Measurements from ENCODE around the gene EPC1. TPM values are rescaled to one million over a fixed set of nuclear protein-coding genes. Genes with fewer than 3 reads are reported as not detected.

Gene EPC1
- total and polyA plus RNA-seq, 9 of the 15 experiments (the other 6 are each of a cell fraction or from before 2014, with no cell fraction given) = 7.0 to 43.6 (median 16.1) TPM

DNA sequence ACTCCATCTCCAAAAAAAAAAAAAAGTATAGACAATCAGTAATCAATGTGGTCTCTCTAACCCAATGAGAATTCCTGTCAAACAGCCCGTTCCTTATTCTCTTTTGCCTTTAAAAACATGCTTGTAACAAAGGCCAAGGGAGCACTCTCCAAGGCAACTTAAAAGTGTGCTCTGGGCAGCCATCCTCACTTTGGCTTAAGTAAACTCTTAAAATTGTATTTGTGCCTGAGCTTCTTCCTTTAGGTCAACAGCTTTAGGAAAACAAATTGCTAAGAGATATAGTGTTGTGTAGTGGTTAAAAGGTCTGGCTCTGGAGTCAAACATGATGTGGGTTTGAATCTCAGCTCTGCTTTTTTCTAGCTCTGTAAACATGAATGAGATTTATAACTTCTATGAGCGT, 13.9 kb upstream of the EPC1 start:
- H3K27me3 ChIP-seq (ENCODE audit: control insufficient read depth in 2 of 2, insufficient read depth in 2 of 2, low read length in 2 of 2) = no peaks in the 10 kb centered on the region
- no peak overlapping the region for H3K27ac ChIP-seq (ENCODE audit: extremely low read depth, low read depth, low read length)
- intact Hi-C loops (cut with micrococcal nuclease) (no loop called here), in situ Hi-C loops (cut with MboI) (loop anchor here (10.0 kb wide), 1 partner anchor 106 kb away; no protein-coding TSS in a partner anchor)
- TF ChIP-seq, protein P1, sequence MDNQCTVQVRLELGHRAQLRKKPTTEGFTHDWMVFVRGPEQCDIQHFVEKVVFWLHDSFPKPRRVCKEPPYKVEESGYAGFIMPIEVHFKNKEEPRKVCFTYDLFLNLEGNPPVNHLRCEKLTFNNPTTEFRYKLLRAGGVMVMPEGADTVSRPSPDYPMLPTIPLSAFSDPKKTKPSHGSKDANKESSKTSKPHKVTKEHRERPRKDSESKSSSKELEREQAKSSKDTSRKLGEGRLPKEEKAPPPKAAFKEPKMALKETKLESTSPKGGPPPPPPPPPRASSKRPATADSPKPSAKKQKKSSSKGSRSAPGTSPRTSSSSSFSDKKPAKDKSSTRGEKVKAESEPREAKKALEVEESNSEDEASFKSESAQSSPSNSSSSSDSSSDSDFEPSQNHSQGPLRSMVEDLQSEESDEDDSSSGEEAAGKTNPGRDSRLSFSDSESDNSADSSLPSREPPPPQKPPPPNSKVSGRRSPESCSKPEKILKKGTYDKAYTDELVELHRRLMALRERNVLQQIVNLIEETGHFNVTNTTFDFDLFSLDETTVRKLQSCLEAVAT (IDR thresholded peaks at IDR 0.05) = no peak
- TF ChIP-seq ZNF3 (CRISPR knock-in tag; IDR thresholded peaks at IDR 0.05) = no peak
- TF ChIP-seq NR4A1 (CRISPR knock-in tag; IDR thresholded peaks at IDR 0.05) = no peak
- TF ChIP-seq NR4A1 (tag; IDR thresholded peaks at IDR 0.05) = no peak
- TF ChIP-seq, protein P2, sequence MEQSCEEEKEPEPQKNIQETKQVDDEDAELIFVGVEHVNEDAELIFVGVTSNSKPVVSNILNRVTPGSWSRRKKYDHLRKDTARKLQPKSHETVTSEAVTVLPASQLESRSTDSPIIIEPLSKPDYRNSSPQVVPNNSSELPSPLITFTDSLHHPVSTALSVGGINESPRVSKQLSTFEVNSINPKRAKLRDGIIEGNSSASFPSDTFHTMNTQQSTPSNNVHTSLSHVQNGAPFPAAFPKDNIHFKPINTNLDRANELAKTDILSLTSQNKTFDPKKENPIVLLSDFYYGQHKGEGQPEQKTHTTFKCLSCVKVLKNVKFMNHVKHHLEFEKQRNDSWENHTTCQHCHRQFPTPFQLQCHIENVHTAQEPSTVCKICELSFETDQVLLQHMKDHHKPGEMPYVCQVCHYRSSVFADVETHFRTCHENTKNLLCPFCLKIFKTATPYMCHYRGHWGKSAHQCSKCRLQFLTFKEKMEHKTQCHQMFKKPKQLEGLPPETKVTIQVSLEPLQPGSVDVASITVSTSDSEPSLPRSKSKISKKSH (CRISPR knock-in tag; IDR thresholded peaks at IDR 0.05) = no peak
- TF ChIP-seq KDM1A (IDR thresholded peaks at IDR 0.05) = no peak
- TF ChIP-seq, protein P3, sequence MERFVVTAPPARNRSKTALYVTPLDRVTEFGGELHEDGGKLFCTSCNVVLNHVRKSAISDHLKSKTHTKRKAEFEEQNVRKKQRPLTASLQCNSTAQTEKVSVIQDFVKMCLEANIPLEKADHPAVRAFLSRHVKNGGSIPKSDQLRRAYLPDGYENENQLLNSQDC (CRISPR knock-in tag; IDR thresholded peaks at IDR 0.05) = no peak
- TF ChIP-seq RAD51 (IDR thresholded peaks at IDR 0.05; ENCODE audit: borderline replicate concordance, low read depth) = no peak
- TF ChIP-seq ZNF212 (CRISPR knock-in tag; IDR thresholded peaks at IDR 0.05) = no peak
- TF ChIP-seq SP1 (CRISPR knock-in tag; IDR thresholded peaks at IDR 0.05) = no peak
- TF ChIP-seq DMBX1 (CRISPR knock-in tag; IDR thresholded peaks at IDR 0.05; ENCODE audit: borderline replicate concordance) = no peak
- TF ChIP-seq CBX2 (IDR thresholded peaks at IDR 0.05; ENCODE audit: insufficient read depth, low read length, poor library complexity, severe bottlenecking) = no peak
- TF ChIP-seq, protein P4, sequence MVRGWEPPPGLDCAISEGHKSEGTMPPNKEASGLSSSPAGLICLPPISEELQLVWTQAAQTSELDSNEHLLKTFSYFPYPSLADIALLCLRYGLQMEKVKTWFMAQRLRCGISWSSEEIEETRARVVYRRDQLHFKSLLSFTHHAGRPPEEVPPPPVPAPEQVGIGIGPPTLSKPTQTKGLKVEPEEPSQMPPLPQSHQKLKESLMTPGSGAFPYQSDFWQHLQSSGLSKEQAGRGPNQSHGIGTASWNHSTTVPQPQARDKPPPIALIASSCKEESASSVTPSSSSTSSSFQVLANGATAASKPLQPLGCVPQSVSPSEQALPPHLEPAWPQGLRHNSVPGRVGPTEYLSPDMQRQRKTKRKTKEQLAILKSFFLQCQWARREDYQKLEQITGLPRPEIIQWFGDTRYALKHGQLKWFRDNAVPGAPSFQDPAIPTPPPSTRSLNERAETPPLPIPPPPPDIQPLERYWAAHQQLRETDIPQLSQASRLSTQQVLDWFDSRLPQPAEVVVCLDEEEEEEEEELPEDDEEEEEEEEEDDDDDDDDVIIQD (CRISPR knock-in tag; IDR thresholded peaks at IDR 0.05) = no peak
- no peak for TF ChIP-seq ZNF79 (CRISPR knock-in tag; IDR thresholded peaks at IDR 0.05; ENCODE audit: low read depth)
- no peak for TF ChIP-seq ZNF175 (CRISPR knock-in tag; IDR thresholded peaks at IDR 0.05; ENCODE audit: low read depth)
- H3K36me3 ChIP-seq (ENCODE audit: control insufficient read depth, insufficient read depth, low read length) = no peaks in the 10 kb centered on the region
- H3K79me2 ChIP-seq (ENCODE audit: control insufficient read depth, insufficient read depth, low read length) = peaks cover 7% of the 10 kb centered on the region; the same call in 1 of the 3 replicates
- no peak for DNase-seq (ENCODE audit: extremely low read depth in 1 of 4, low spot score in 3 of 4)
- FAIRE-seq = no peak
- BruUV-seq (replicated peaks) = no TSS peak
- H2AFZ ChIP-seq (ENCODE audit: low read depth, low read length) = no peak overlapping the region
- 55% methylated on average over 2 of the region's 2 CpGs for WGBS (ENCODE audit: insufficient coverage, low coverage, missing lambda C conversion rate)
- H4K20me1 ChIP-seq (replicated peaks; ENCODE audit: control insufficient read depth, insufficient read depth, low read length) = no peaks in the 10 kb centered on the region
- CTCF ChIA-PET (ENCODE audit: low intra/inter-chr PET ratio) = no interaction called here
- no peaks in the 10 kb centered on the region for H3K9me1 ChIP-seq (ENCODE audit: control insufficient read depth, insufficient read depth, low read length)
- no peaks in the 10 kb centered on the region; the same call in 1 of the 2 replicates for H3K9me3 ChIP-seq (replicated peaks; ENCODE audit: control insufficient read depth, insufficient read depth, low read depth, low read length)
- ATAC-seq = no peak
- POLR2A ChIA-PET = interaction anchor here (1.1 to 2.2 kb wide), 2 partner anchors 13 to 18 kb away, joined by 3 to 12 read pairs; no protein-coding TSS in a partner anchor
- no peaks in the 10 kb centered on the region; a peak in 2 of 5 replicates for H3K4me1 ChIP-seq (replicated peaks in 1 of 2; ENCODE audit: control insufficient read depth in 2 of 2, insufficient read depth in 2 of 2, low read length in 2 of 2)
- no peak overlapping the region for H3K4me2 ChIP-seq (ENCODE audit: insufficient read depth, low read length)
- H3K4me3 ChIP-seq = no peak overlapping the region
- H3K9ac ChIP-seq (ENCODE audit: insufficient read depth in 1 of 2, low read depth in 2 of 2, low read length in 2 of 2) = no peak overlapping the region

Measured in K562 (cell line).